Effector memory CD8-positive, alpha-beta T cell (primary cell): Measurements from ENCODE around the gene CRACDL.
"Not testable (repeated sequence)": the region's sequence is repeated elsewhere in the genome, so short reads cannot be mapped to it uniquely, and the experiment has no call there.

Experiments
- ATAC-seq: fragments of 150-1000 bp; cut with Tn5 transposase; replicated peaks from 2 replicates; pipeline ENCODE4 v1.10.0; 2021; ENCODE audit warnings: mild to moderate bottlenecking, moderate library complexity
- DNase-seq, 3 experiments: peaks; one replicate each; pipeline ENCODE4 v3.0.0; 2021
- H3K27ac Mint-ChIP-seq, 2 donors: one replicate each; pipeline ENCODE4 v1.8.0; 2022; ENCODE audit warnings: mild to moderate bottlenecking in 2 of 2, mixed read lengths in 2 of 2, moderate library complexity in 2 of 2
- H3K27me3 Mint-ChIP-seq, 2 donors: one replicate each; pipeline ENCODE4 v1.8.0; 2022; ENCODE audit warnings: mixed read lengths in 2 of 2
- H3K36me3 Mint-ChIP-seq: one replicate; pipeline ENCODE4 v1.8.0; 2022; ENCODE audit warnings: mild to moderate bottlenecking, moderate library complexity, mixed read lengths; ENCODE audit not compliant: insufficient read depth
- H3K4me1 Mint-ChIP-seq, 2 donors: one replicate each; pipeline ENCODE4 v1.8.0; 2022; ENCODE audit warnings: low read depth in 2 of 2, mixed read lengths in 2 of 2
- H3K4me3 Mint-ChIP-seq, 2 donors: one replicate each; pipeline ENCODE4 v1.8.0; 2022; ENCODE audit warnings: mild to moderate bottlenecking in 2 of 2, mixed read lengths in 2 of 2, moderate library complexity in 2 of 2
- H3K9me3 Mint-ChIP-seq, 2 donors: one replicate each; pipeline ENCODE4 v1.8.0; 2022; ENCODE audit warnings: mixed read lengths in 2 of 2

The CRACDL gene

DNA sequence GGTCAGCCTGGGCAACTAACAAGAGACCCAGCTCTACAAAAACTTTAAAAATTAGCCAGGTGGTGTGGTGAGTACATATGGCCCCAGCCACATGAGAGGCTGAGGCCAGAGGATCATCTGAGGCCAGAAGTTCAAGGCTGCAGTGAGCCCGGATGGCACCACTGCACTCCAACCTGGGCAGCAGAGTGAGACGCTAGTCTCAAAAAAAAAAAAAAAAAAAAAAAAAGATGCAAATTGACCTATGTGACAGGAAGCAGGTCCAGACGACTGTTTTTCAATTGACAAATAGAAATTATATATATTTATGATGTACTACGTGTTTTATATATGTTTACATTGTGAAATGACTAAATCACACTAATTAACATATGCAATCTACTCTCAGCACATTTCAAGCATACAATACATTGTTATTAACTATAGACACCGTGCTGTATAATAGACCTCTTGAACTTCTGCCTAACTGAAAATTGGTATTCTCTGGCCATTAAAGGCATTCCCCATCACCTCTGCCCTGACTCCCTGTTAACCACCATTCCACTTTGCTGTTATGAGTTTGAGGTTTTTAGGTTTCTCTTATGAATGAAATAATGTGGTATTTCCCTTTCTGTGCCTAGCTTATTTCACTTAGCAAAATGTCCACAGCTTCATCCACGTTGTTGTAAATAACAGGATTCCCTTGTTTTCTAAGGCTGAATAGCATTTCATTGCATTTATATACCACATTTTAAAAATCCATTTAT, 172.6 kb downstream of the CRACDL start:
- DNase-seq (no peak), ATAC-seq (no peak)
- Mint-ChIP-seq H3K27ac (no peak overlapping the region), H3K9me3 (no peaks in the 10 kb centered on the region), H3K4me3 (no peak overlapping the region), H3K36me3 (peaks cover 7% of the 10 kb centered on the region), H3K4me1 (peaks cover 40 to 52% of the 10 kb centered on the region in 2 donors), H3K27me3 (no peaks in the 10 kb centered on the region)

DNA sequence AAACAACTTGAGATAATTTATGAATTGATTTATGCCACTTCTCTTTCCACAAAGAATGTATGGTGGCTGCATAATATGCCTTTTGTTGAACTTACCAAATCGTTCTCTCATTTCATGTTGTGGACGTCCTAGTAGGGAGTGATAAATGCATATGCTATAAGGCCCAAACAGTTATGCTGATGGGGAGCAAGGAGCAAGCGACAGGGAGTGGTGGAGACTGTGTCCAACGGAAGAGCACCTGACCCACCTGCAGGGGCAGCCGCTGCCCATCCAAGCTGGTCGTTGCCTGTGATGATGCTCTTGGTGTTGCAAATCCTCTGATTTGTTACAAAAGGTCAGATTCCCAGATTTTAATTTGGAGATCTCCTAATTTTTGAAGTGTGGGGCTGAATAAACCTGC, 174.1 kb downstream of the CRACDL start:
- peaks cover 47 to 55% of the 10 kb centered on the region in 2 donors for H3K4me1 Mint-ChIP-seq
- DNase-seq: no peak
- no peaks in the 10 kb centered on the region for H3K27me3 Mint-ChIP-seq
- ATAC-seq: no peak
- peak overlapping the region; percentile 19 to 96 for H3K27ac Mint-ChIP-seq
- peak overlapping the region in 1 of 2 donors; percentile 11 for H3K4me3 Mint-ChIP-seq
- H3K36me3 Mint-ChIP-seq: peaks cover 12% of the 10 kb centered on the region
- H3K9me3 Mint-ChIP-seq: no peaks in the 10 kb centered on the region

DNA sequence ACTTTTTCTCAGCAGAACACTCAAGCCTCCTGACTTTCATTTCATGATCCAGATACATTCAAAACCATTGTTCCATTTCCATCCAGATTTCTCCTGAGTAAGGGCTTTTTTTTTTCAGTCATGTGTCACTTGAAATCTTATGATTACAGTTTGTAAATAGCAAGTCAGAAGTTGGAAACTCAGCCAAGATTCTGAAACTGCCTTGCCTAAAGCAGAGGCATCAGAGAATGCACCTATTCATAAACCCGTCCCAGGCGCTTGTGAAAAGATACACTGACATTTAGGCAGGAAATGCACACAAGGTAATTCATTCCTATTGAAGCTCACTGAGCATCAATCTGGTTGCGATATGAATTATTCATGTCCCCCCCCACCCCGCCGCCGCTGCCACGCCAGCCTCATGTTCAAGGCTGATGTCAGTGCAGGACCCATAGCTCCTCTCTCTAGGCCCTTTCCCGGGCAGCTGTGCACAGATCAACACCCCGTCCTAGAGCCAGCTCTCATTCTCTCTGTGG, 174.7 kb downstream of the CRACDL start:
- H3K36me3 Mint-ChIP-seq: peaks cover 12% of the 10 kb centered on the region
- peak overlapping the region in 1 of 2 donors; percentile 11 for H3K4me3 Mint-ChIP-seq
- ATAC-seq: no peak
- no peaks in the 10 kb centered on the region for H3K27me3 Mint-ChIP-seq
- peaks cover 41 to 50% of the 10 kb centered on the region in 2 donors for H3K4me1 Mint-ChIP-seq
- no peaks in the 10 kb centered on the region for H3K9me3 Mint-ChIP-seq
- H3K27ac Mint-ChIP-seq: peak overlapping the region; percentile 19 to 96
- DNase-seq: no peak

DNA sequence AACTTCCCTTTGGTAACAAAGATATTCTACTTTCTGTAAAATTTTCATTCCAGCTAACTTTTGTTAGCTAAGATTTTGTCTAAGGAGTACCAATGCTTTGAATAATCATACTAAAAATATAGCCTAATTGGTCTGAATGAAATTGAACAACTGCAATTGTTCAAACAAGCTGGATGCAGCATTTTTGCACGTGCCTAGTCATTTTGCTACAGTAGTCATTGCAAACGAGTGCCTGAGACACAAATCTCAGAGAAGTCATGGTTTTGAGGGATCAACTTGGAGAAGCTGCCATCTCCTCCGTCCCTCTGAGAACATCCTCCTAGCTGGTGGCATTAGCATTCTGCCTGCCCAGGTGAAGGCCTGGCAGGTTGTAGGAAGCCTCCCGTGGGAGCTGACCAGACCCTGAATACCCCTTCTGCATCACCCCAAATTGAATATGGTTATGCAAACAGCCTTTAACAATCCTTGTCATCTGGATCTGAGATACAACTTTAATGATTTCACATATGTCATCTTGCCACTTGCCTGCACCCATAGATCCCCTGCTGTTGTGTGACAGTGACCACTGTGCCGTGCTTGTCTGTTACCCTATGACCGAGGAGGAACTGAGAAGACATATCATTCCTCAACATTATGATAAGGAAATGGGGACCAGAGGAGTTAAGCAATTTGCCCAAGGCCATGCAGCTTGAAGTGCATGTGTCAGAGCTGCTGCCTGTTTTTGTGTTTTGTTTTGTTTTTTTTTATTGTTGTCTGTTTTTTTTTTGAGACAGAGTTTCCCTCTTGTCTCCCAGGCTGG, 176.0 kb downstream of the CRACDL start:
- H3K27me3 Mint-ChIP-seq: no peaks in the 10 kb centered on the region
- H3K4me3 Mint-ChIP-seq: peak overlapping the region; percentile 64 to 82
- peaks cover 5% of the 10 kb centered on the region for H3K36me3 Mint-ChIP-seq
- ATAC-seq: no peak
- no peaks in the 10 kb centered on the region for H3K9me3 Mint-ChIP-seq
- H3K27ac Mint-ChIP-seq: peak overlapping the region; percentile 91 to 96
- no peak for DNase-seq
- peaks cover 35 to 50% of the 10 kb centered on the region in 2 donors for H3K4me1 Mint-ChIP-seq

DNA sequence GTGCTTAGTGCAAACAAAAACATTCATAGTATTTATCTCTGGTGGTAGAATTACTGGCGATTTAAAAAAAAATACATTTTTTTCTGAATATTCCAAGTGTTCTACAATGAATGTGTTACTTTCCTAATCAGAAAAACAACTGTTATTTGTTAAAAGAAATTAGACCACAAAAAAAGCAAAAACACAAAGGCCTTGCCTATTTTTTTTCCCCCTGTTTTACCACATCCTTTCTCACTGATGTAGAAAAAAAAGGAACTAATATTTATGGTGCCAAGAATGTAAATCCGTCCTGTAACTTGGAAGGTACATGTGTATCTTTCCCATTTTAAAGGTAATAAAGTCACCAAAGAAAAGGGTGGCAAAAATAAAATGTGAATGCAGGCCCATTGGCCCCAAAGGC, 176.7 kb downstream of the CRACDL start:
- DNase-seq (no peak), ATAC-seq (peak; percentile 14)
- Mint-ChIP-seq H3K9me3 (no peaks in the 10 kb centered on the region), H3K36me3 (peaks cover 5% of the 10 kb centered on the region), H3K4me1 (peaks cover 35 to 50% of the 10 kb centered on the region in 2 donors), H3K27ac (peak overlapping the region; percentile 91 to 96), H3K27me3 (no peaks in the 10 kb centered on the region), H3K4me3 (peak overlapping the region; percentile 64 to 82)

DNA sequence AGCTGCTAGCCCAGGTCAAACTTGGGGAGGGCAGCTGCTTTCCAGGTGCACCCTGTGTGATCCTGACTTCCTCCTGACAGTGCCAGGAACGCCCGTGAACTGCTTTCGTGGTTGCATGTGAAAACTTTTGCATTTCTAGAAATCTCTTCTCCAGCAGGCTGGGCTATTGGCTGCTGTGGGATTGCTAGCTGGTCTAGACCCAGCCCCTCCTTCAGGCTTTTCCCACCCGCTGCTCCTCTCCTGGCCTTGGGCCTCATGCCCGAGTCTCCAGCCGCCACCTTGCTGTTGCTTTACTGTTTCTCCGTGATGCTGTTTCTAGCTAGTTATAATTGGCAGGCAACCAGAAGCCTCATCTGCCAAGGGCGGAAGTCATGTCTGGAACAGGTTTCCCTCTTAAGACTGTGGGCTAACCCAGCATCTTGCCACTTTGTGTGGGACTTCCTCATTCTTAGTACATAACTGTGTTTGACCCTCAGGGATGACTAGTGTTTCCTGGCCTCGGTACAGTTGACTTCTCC, 178.1 kb downstream of the CRACDL start:
- H3K9me3 Mint-ChIP-seq: no peaks in the 10 kb centered on the region
- ATAC-seq: peak; percentile 94
- H3K27ac Mint-ChIP-seq: peak overlapping the region; percentile 96 to 99
- DNase-seq: peak; percentile 44 to 51 (median 51)
- peak overlapping the region; percentile 82 for H3K4me3 Mint-ChIP-seq
- peaks cover 5% of the 10 kb centered on the region for H3K36me3 Mint-ChIP-seq
- H3K4me1 Mint-ChIP-seq: peaks cover 31 to 44% of the 10 kb centered on the region in 2 donors
- no peaks in the 10 kb centered on the region for H3K27me3 Mint-ChIP-seq

DNA sequence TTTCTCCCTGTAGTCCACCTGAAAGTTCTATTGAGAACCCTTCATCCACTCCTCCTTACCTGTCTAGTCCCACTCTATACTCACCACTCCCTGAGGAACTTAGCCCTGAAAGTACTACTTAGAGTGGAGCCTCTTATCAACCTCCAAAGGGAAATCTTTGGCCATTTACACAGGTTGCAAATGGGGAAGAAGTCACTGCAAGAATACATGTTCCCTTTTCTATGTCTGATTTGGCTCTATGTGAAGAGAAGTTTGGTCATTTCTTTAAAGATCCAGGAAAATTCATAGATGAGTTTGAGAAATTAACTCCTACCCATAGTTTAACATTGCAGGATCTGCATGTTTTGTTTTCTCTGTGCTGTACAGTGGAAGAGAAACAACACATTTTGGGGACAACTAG, 182.2 kb downstream of the CRACDL start:
- Mint-ChIP-seq H3K27ac (no peak overlapping the region), H3K4me1 (peaks cover 19 to 21% of the 10 kb centered on the region in 2 donors), H3K36me3 (peaks cover 5% of the 10 kb centered on the region), H3K4me3 (no peak overlapping the region), H3K9me3 (no peaks in the 10 kb centered on the region), H3K27me3 (peaks cover 0 to 5% of the 10 kb centered on the region in 2 donors)
- no peak for ATAC-seq
- DNase-seq: no peak

DNA sequence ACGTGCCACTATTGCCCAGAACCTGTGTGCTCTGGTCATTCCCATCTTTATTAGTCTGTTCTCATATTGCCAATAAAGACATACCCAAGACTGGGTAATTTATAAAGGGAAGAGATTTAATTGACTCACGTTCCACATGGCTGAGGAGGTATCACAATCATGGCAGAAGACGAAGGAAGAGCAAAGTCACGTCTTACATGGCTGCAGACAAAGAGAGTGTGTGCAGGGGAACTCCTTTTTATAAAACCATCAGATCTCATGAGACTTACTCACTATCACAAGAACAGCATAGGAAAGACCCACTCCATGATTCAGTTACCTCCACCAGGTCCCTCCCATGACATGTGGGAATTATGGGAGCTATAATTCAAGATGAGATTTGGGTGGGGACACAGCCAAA, 183.3 kb downstream of the CRACDL start:
- H3K27me3 Mint-ChIP-seq, H3K27ac Mint-ChIP-seq, ATAC-seq, H3K4me3 Mint-ChIP-seq, H3K9me3 Mint-ChIP-seq, H3K36me3 Mint-ChIP-seq, DNase-seq: not testable (repeated sequence)
- peaks cover 16% of the 10 kb centered on the region in 2 donors for H3K4me1 Mint-ChIP-seq

DNA sequence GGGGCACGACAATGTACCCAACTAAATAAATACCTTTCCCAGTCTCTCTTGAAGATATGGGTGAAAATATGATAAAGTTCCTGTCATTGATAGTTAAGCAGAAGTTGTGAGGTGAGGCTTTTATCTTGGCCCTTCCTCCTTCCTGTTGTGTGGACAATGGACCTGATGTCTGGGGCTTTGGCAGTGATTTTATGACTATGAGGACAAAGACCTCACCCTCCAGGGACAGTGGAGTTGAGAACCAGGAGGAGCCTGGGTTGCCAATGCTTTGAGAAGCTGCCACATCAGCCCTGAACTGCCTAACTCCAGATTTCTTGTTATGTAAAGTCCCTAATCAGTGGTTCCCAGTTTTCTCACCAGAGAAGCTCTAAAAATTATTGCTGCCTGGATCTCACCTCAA, 184.3 kb downstream of the CRACDL start:
- DNase-seq: no peak
- Mint-ChIP-seq H3K27me3 (peaks cover 0 to 7% of the 10 kb centered on the region in 2 donors), H3K4me3 (no peak overlapping the region), H3K27ac (no peak overlapping the region), H3K36me3 (no peaks in the 10 kb centered on the region), H3K4me1 (peaks cover 8 to 9% of the 10 kb centered on the region in 2 donors), H3K9me3 (no peaks in the 10 kb centered on the region)
- ATAC-seq: no peak

DNA sequence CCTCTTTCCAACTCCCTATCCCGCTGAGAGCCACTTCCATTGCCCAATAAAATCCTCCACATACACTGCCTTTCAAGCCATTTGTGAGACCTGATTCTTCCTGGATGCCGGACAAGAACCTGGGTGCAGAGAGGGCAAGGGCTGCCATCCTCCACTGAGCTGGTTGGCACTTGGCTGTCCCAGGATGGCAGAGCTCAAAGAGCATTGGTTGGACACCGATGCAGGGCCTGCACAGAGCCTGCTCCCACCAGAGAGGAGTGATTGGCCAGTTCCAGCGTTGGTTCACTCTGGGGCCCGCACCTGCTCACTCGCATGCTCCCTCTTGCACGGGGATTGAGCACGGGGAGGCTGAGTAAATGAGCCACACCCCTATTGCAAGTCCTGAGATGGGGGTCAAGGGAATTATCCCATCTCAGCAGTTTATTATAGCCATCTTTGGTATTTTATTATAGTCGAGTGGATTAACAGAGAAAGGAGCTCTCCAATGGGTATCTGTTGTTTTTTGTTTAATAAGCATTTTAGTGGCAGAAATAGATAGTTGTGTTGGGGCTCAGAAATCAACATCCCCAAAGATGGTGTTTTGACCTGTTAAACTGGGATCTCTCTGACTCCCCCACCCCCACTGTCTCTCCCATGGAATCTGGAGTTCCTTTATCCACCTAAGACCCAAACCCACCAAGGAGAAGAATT, 185.3 kb downstream of the CRACDL start:
- Mint-ChIP-seq H3K36me3 (no peaks in the 10 kb centered on the region), H3K27ac (no peak overlapping the region), H3K9me3 (no peaks in the 10 kb centered on the region), H3K4me3 (no peak overlapping the region), H3K4me1 (peaks cover 8 to 9% of the 10 kb centered on the region in 2 donors), H3K27me3 (peaks cover 0 to 7% of the 10 kb centered on the region in 2 donors)
- DNase-seq (no peak), ATAC-seq (no peak)

DNA sequence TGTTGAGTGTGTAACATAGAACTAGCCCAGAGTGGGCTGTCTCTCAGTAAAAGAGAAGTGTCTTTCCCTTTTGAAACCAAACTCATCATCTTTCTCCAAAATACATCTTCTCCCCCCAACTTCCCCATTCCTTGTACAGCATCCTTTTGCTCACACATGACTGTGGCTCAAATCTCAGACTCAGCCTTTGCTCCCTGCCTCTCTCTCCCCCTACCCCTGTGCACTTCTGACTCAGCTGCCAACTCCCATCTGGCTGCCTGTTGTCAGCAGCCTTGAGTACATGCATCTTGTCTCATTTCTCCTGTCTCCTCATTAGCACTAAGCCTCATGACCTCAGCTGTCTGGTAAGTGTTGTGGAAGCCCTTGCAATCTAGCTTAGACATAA, 187.0 kb downstream of the CRACDL start:
- Mint-ChIP-seq H3K9me3 (no peaks in the 10 kb centered on the region), H3K27me3 (peaks cover 0 to 7% of the 10 kb centered on the region in 2 donors), H3K4me3 (peak overlapping the region in 1 of 2 donors; percentile 25), H3K36me3 (no peaks in the 10 kb centered on the region), H3K27ac (peak overlapping the region in 1 of 2 donors; percentile 51), H3K4me1 (peaks cover 11 to 12% of the 10 kb centered on the region in 2 donors)
- peak; percentile 44 for ATAC-seq
- DNase-seq: no peak

DNA sequence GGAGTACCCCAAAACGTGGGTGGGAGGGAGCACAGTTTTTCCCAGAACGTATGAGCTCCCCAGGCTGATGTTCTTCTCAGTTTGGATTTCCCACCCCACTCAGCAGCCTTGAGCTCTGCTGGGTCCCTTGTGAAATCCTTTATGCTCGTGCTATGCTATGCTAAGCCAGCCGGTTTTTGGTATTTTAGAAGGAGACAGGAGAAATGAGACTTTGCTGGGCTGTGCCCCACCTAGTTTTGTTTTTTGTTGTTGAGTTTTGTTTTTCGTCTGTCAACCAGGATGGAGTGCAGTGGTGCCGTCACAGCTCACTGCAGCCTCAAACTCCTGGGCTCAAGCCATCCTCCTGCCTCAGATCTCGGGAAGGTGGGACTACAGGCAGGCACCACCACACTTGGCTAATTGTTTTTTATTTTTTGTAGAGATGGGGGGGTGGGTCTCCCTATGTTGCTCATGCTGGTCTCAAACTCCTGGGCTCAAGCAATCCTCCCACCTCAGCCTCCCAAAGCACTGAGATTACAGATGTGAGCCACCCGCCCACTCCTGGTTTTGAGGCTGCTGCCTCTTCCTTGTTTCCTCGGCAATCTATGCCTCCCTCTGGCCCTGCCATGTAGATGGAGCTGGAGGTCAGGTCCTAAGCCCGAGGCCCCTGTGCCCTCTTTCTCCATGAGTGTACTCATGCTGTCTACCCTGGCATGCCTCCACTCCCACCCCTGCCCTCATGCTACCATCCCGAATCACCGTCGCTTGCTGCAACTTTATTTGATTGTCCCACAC, 187.5 kb downstream of the CRACDL start:
- H3K4me1 Mint-ChIP-seq: peaks cover 15 to 16% of the 10 kb centered on the region in 2 donors
- H3K27ac Mint-ChIP-seq: peak overlapping the region; percentile 29 to 51
- no peaks in the 10 kb centered on the region for H3K36me3 Mint-ChIP-seq
- H3K9me3 Mint-ChIP-seq: no peaks in the 10 kb centered on the region
- ATAC-seq: no peak
- H3K27me3 Mint-ChIP-seq: peaks cover 0 to 7% of the 10 kb centered on the region in 2 donors
- DNase-seq: no peak
- H3K4me3 Mint-ChIP-seq: peak overlapping the region in 1 of 2 donors; percentile 25
